ENCODE results near the gene KIF2A.
A peak's percentile ranks its signal among the peaks of the same experiment; 100 is the strongest.
"Not testable (repeated sequence)": the region's sequence is repeated elsewhere in the genome, so short reads cannot be mapped to it uniquely, and the experiment has no call there.

The KIF2A gene

DNA sequence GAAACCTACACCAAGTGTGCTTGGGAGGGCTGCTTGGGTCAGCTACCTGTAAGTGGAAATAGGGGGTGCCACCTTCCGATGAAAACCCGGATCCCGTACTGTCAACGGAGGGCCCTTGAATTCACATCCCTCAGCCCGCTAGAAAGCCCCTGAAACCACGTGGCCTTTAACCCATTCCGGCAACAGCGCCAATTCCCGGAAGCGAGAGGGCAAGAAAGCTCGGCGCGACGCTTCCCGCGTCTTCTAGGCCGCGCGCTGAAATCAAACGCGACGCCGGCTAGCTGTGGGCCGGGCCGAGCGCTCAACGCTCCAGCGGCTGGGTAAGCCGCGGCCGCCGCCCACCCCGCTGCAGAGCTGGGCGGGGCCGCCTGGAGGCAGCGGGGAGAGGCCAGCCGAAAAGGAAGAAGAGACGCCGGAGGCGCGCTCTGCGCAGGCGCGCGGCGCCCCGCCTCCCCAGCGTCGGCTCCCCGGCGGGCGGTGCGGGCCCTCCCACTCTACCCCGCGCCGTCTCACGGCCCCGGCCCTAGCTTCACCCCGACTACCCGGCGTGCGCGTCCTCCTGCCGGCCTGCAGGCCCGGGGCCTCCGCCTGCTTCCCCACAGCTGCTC lies at the start of gene KIF2A:
Gene KIF2A (plus strand): TSS at position 492 of the 608 bp plus-strand sequence. CDS start 267 bp downstream, outside the sequence.
- DNase-seq: peak; percentile 95

DNA sequence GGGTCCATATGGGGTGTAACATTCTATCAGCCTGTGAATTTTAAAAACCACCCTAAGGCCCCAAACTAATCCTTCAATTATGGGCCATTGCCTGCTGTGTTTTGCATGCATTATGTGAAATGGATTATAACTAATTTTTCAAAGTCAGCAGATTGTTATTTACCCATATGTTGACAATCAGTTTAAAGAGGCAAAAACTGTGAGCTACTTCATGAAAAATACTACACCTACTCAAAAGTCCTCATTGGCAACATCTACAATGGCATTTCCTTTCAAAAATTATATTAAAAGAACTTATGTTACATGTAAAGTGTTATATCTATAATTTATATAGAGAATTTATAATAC lies 49.0 kb upstream of the KIF2A start:
- no peak for DNase-seq

DNA sequence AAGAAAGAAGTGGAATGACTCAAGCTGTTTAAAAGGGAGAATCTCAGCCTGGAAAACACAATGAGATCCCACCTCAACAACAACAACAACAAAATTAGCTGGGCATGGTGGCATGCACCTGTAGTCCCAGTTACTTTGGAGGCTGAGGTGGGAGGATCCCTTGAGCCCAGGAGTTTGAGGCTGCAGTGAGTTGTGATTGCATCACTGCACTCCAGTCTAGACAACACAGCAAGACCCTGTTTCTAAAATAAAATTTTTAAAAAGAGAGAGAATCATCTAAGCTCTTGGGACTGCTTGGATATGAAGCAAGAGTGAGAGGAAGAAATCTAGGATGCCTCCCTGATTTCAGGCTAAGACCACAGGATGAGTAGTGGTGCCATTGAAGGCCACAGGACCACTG lies 47.4 kb upstream of the KIF2A start:
- DNase-seq: no peak

DNA sequence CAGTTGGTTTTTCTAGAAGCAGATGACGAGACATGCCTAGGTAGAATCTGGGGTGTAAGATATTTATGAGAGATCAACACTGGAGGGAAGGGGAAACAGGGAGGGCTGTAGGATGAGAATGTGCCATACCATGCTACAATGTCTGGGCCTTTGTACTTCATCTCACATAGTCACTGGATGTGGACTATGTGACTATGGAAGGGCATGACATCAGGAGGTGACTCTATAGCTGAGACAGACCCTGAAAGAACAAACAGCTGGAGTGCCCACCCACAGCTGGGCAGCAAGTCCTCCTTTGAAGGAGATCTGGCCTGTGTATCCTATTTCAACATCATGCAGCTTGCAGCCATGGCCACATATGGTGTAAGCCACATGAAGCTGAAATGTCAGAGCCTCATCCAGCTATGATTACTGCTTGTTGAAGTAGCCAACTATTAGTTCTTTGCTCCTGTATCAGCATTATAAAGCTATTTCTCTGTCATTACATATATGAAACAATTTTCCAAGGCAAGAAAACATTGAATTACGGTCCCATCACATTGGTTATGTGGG lies 46.2 kb upstream of the KIF2A start:
- DNase-seq: no peak

DNA sequence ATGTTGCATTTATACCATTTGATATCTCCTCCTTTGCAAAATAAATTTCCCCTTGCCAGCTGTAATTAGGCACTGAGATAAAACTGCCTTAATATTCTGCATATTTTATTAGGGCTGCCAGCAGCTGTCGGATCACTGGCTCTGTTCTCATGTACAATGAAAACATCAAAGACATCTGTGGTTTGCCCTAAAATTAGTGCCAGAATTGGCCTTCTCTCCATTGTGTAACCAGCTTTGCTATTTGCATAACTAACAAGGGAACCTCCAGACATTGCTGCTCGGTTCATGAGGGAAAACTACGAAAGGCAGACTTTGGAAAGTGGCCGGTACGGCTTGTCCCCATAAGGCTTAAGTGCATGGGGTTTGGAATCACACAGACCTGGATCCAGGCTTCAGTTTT lies 45.5 kb upstream of the KIF2A start:
- no peak for DNase-seq

DNA sequence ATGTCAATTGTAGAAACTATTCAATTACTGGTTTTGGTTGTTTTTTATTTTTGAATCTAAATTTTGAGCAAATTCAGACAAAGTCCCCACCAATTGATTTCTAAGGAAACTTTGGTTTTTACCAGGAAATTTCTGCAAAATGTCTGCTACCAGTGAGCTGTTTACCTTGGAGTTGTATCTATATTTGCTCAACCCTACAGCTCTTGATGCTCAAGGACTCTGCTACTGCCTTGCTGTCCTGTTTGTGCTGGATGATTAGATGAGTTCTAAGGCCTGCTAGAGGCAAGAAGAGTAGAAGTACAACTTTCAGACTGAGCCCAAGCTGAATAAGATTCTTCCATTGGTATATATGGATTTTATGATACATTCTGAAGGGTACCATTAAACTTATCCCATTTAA lies 42.6 kb upstream of the KIF2A start:
- no peak for DNase-seq

DNA sequence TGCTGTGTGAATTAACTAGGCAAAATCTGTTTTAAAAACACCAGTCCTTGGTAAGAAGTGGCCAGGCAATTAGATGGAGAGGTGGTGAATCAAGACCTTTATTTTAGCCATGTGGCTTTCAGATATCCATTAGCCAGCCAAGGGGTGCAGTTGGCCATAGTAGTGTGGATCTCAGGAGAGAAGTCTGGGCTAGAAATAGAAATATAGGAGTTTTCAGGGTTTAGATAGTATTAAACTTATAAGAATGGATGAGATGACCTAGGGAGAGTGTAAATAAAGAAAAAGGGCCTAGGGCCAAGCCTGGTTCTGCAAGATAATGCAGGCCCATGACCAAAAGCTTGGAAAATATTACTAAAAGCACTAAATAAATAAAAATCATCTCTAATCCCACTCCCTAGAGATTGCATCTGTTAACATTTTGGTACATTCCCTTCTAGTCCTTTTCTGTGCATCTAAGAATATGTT lies 40.3 kb upstream of the KIF2A start:
- DNase-seq: no peak

DNA sequence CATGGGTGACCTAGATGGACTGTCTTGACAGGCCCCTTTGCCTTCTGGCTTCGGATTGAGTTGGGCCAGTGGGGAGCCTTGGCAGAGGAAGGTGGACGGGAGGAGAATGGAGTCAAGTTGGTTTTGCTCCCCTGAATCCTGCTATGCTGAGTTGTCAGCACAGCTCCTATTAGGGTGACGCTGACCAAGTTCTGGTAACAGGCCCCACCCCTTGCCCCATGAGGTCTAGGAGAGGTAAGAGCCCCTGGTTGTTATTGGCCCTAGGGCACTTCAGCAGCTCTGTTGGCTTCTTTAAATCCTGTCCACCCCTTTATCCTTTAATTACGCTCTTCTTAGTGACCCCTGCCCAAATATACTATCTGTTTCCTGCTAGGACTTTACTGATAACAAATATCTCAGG lies 39.4 kb upstream of the KIF2A start:
- DNase-seq: no peak

DNA sequence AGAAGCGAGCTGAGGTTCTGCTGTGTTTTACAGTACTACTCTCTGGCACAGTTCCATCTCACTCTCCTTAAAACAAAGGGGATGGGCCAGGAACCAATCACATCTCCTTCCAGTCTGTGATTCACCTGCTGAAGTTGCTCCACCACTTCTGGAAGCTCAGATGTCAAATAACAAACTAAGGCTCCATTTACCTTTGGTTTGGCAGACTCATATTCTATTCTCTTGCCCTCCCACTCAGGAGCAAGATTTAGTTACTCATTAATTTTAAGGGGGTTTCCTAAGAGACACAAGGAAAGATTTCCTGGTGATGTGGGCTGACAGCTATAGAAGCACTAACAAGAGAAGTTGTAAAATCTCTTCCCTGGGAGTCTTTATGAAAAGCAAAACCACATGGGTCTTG lies 37.8 kb upstream of the KIF2A start:
- no peak for DNase-seq

DNA sequence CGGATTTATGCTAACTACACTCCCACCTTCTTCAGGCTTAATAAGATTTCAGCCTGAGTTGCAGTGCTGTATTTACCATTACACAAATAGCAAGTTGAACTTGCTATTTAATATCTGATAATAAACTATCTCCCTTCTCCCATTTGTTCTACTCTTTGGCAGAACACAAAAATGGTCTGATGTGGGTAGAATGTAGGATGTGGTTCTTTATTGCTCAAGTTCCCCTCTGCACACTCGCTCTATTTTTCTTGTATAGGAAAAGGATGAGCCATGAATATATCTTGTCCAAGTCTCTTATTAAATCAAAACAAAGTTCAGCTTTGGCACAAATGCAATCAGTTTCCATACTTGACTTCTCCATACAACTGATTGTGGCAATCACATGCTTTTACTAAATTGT lies 37.2 kb upstream of the KIF2A start:
- no peak for DNase-seq

DNA sequence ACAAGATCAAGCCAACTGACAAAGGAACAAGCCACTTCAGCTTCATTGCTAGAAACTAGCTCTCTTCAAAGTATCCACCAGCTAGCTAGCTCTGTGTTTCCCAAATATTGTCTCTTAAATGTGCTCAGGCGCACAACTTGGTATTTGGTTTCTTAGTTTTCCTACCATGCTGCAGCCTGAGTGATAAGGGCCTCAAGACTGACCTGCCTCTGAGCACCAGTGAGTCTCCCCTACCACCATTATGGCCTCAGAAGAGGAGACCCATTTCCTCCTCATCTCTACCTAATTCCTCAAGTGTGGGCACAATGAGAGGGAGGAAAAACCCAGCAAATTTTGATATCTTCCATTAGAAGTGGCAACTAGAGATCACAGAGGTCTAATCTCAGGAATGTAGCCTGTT lies 34.6 kb upstream of the KIF2A start:
- DNase-seq: no peak

DNA sequence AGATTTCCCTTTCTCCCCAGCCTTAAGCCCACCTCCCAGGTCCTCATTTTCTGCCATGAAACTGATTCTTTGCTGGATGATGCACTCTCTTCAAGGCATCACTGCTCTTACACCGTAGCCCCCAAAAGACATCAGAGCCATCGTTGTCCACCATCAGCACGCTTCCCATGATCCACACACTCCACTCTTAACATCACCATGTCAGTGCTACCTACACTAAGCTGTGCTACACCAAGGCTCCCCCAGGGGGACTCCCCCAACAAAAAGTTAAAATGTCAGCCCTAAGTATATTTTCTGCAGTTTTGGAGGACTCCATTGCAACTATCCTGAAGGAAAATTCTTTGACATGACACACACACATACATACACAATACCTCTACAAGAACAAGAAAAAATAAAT lies 34.1 kb upstream of the KIF2A start:
- no peak for DNase-seq

DNA sequence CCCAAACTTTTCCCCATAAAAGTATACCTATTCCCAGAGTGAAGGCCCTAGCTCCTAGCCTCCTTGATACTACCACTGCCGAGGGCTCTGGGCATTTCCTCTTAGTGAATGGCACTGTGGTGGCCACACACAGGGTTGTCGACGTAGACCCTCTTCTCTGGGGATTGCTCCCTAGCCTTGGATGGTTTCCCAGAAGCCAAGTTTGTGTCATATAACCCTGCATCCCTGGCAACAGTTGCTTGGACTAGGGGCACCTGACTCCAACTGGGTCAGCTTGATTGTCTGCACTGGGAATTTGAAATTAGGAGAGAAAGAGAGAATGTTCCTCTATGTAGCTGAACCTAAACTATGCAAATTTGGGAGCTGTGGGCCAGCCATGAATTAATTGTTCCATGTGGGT lies 32.3 kb upstream of the KIF2A start:
- no peak for DNase-seq

DNA sequence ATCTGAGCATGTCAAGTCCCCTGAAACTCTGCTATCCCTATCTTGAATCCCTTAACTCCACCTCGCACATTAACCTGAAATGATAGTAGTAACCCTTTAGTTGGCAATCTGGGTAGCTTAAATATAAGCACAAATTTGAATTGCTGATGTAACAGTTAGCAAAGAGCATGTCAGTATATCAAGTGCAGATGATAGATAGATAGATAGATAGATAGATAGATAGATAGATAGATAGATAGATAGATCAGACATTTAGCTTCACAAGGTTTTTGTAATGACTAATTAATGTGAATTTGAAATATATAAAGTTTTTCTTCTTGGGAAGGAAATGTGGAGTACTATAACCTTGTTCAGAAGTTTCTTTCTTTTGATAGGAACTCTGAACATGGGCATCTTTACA lies 30.4 kb upstream of the KIF2A start:
- no peak for DNase-seq

DNA sequence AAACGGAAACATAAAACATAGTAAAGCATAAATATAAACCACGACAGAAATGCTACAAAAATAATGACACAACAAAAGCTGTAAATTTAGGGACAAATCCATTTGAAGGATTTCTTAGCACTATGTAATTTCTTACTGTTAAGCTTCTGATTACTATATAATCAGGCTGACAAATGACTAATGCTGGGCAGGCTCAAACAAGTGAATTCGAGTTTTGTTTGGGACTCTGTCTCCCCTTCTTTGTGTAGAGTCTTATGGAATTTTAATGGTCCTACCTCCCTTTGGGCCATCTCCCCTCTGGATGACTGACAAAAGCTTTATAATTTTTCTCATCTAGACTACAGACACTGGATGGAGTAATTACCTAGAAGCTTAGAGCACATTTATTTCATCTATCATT lies 24.6 kb upstream of the KIF2A start:
- DNase-seq: no peak

DNA sequence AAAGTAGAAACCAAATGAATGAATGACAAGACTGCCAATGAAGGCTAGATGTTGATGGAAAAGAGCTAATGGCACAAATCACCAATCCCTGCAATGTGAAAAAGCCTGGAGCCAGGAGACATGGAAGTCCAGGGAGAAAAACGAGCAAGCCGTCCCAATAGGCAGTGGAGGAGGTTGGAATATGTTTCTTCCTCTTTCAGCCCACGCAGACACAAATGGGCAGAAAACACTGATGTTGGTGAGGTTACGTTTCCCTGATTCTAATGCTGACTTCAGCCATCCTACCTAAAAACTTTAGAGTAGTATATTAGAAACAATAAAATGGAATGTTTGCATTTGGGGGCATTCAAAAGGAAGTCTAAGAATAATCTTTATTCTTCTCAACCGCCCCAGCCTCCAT lies 23.9 kb upstream of the KIF2A start:
- no peak for DNase-seq

DNA sequence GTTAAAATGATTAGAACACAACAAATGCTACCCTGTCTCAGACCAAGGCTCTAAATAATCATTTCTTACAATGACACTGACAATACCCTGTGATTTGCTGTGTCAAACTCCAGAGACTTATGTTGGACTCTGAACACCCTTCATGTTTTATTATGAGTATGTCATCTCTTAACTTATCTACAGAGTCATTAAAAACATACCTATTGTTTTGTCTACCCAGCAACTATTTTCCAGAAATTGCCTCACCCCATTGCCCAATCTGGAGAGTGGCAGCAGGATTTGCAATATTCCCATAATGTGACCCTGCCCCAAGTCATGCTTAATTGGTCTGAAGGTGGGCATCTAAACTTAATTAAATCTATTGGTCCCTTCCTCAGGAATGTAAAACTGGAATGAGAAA lies 23.0 kb upstream of the KIF2A start:
- no peak for DNase-seq

DNA sequence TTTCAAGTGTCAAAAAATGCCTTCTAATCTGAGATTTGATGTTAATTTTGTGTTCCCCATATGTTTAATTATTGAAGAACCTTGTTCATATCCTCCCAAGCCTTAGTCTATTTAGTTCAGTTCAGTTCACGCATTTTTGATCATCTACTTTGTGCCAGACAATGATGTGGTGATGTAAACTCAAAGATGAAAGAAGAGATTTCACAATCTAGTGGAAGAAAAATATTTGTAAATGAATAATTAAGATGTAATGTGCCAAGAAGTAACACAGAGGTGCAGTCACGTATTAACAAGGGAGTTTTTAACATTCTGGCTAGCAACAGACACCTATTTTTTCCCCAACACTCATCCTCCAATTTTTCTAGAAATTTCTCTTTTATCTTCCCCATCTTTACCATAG lies 22.1 kb upstream of the KIF2A start:
- no peak for DNase-seq

DNA sequence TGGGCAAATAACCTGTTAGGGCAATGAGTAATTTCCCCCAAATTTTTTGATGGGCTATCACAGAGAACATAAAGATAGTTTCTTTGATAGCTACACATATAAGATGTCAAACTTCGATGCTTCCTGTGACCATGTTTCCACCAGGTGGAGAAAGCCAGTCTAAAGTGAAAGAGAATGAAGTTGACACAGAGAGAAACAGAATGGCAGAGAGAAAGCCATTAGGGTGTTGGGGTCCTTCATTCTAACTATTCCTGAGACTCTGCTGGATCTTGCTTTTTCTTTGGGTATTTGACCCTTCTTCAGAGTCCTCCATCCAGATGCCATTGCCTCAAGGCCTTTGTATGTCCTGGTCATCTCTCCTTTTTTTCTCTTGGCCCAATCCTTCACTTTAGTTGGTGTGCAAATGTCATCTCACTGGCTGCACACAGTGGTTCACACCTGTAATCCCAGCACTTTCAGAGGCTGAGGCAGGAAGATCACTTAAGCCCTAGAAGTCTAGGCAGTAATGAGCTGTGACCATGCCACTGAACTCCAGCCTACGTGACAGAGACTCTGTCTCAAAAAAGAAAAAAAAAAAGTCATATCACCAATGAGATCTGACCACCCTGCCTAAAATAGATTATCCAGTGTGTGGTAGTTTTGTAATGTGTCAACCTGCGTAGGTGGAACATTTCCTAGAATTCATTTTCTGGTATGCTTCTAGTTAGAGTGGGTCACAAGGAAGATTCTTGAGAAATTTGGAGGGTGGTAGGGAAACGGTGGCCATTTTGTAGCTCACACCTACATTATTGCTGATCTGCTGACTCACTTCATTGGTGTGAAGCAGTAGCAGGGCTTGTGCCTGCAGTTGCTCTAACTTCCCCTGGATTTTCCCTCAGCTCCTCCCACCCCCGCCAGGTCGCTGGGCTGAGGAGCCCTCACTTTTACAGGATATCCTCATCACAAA lies 20.8 kb upstream of the KIF2A start:
- no peak for DNase-seq

DNA sequence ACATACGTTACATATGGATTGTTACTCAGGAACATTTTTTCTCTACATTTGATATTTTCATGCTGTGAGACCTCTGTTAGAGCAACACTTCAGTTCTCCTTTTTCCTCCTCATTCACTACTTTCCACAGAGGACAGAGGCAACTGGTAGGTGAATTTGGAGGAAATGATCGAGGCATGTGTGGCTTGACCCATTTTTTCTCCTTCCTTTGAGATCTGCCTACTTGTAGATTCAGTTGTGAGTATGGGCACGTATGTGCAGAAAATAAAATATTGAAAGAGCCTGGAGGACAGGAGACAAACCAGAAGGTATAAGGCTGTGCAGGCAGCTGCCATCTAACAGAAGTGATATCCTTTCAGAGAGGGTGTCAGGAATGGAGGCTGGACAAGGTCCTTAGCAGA lies 19.2 kb upstream of the KIF2A start:
- DNase-seq: no peak

DNA sequence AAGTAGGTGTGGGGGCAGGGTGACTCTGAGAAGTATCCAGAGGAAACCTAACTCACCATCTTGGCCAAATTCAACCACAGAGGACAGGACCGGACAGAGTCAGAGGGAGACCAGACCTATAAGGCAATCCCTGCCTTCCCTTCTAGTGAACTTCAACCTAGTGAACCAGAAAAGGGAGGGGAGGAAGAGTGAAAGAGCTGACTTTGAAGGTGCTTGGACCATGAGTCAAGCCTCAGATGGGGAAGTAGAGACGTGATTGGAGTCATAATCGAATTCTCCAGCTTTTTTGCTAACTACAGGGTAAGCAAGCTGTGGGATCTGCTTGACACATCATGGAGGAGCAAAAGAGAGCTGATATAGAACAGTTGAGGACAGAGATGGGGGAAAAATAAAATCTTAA lies 18.8 kb upstream of the KIF2A start:
- DNase-seq: no peak

DNA sequence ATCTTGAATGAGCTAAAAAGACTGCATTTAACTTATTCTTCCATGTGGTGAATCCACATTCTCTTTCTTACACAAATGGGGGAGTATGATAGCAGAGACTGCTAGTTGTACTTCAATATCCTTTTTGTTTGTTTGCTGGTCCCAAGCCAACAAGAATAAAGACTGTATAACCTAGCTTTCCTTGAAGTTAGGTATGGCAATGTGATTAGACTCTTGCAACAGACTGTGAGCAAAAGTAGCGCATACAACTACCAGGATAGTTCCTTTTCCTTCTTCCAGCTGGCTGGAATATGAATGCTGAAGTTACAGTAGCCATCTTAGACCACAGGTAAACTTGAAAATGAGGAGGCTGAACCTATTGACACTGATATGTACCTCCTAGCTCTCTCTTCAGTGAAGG lies 17.9 kb upstream of the KIF2A start:
- no peak for DNase-seq

DNA sequence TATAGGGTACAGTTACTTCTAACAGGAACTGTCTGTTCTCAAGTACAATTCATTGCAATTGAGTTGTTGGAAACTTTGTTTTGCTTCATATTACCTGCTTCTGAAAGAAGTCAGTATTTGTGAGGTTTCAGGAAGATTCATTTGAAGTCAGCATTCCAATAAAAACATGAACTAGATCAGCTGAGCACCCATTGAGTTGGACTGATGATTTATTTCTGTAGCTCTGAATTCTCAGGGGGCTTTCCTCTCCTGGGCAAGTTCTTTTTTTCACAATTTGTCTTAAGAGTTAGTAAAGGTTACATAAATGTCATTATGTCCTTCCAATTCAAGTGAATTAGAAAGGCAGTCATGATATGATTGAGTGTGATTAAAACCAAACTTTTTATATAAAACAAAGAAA lies 16.2 kb upstream of the KIF2A start:
- no peak for DNase-seq

DNA sequence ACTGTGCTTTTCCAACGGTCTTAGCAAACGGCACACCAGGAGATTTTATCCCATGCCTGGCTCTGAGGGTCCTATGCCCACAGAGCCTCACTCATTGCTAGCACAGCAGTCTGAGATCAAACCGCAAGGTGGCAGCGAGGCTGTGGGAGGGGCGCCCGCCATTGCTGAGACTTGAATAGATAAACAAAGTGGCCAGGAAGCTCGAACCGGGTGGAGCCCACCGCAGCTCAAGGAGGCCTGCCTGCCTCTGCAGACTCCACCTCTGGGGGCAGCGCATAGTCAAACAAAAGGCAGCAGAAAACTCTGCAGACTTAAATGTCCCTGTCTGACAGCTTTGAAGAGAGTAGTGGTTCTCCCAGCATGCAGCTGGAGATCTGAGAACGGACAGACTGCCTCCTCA lies 14.2 kb upstream of the KIF2A start:
- not testable (repeated sequence) for DNase-seq
